ENCODE results near the gene OR9A4. TPM values are rescaled to one million over a fixed set of nuclear protein-coding genes. Genes with fewer than 3 reads are reported as not detected.

OR9A4 gene
- total RNA-seq, 1 experiment from 2014 or later = not detected

- H3K36me3 Mint-ChIP-seq (ENCODE audit: insufficient read depth in 1 of 3, low read depth in 3 of 3) = peaks cover 0 to 8% (median 0%) of the 10 kb centered on the region in 3 experiments; a peak in 2 of 7 replicates
- no CpG with 5 or more reads among the region's 3 CpGs for WGBS (ENCODE audit: extremely low coverage, insufficient read length, low lambda C conversion rate)
- Histone ChIP-seq H3T11ph (ENCODE audit: low read length) (no peak overlapping the region), H3K4me1 (ENCODE audit: insufficient read depth, low read length) (no peaks in the 10 kb centered on the region), H2BK15ac (ENCODE audit: low read depth, low read length) (no peak overlapping the region), H4K8ac (replicated peaks; ENCODE audit: insufficient read length, low read depth, low read length) (no peak overlapping the region), H3K23ac (ENCODE audit: insufficient read length, low read depth, low read length) (no peak overlapping the region), H3K79me2 (ENCODE audit: insufficient read depth, low read length) (no peaks in the 10 kb centered on the region), H2BK20ac (ENCODE audit: low read depth, low read length, poor library complexity, severe bottlenecking) (no peak overlapping the region), H2BK120ac (ENCODE audit: low read depth, low read length, poor library complexity, severe bottlenecking) (no peak overlapping the region), H2BK12ac (ENCODE audit: insufficient read length, low read depth, low read length) (no peak overlapping the region), H3K27ac (ENCODE audit: insufficient read length, low read depth, low read length) (no peak overlapping the region), H2AFZ (ENCODE audit: low read length) (no peak overlapping the region), H2AK5ac (ENCODE audit: insufficient read length, low read length) (no peak overlapping the region), H3K9me3 (ENCODE audit: control insufficient read depth, low read depth, low read length) (no peaks in the 10 kb centered on the region), H3K56ac (ENCODE audit: insufficient read length, low read depth, low read length) (no peak overlapping the region), H3K14ac (ENCODE audit: insufficient read depth, low read length) (no peak overlapping the region), H4K91ac (ENCODE audit: insufficient read length, low read depth, low read length) (no peak overlapping the region), H3K27me3 (ENCODE audit: insufficient read depth, low read length) (no peaks in the 10 kb centered on the region), H3K18ac (ENCODE audit: insufficient read length, low read depth, low read length) (no peak overlapping the region), H3K4me2 (ENCODE audit: insufficient read depth, insufficient read length, low read length) (no peak overlapping the region), H3K4ac (ENCODE audit: low read depth, low read length) (no peak overlapping the region), H4K20me1 (ENCODE audit: control insufficient read depth, insufficient read depth, insufficient read length) (no peaks in the 10 kb centered on the region), H3K9ac (ENCODE audit: extremely low read depth, insufficient read length, low read length) (no peak overlapping the region), H3K79me1 (ENCODE audit: insufficient read depth, low read depth, low read length, poor library complexity, severe bottlenecking) (no peaks in the 10 kb centered on the region), H4K5ac (ENCODE audit: insufficient read length, low read depth, low read length) (no peak overlapping the region), H3K23me2 (ENCODE audit: insufficient read length, low read depth, low read length, poor library complexity, severe bottlenecking) (no peaks in the 10 kb centered on the region), H2BK5ac (ENCODE audit: insufficient read length, low read length) (no peak overlapping the region)
- H3K27me3 Mint-ChIP-seq (ENCODE audit: low read depth) = no peaks in the 10 kb centered on the region
- H3K9me3 Mint-ChIP-seq = peaks cover 10 to 14% of the 10 kb centered on the region in 2 experiments
- H3K4me1 Mint-ChIP-seq = no peaks in the 10 kb centered on the region
- DNase-seq = no peak
- H3K4me3 Mint-ChIP-seq = no peak overlapping the region
- no peak overlapping the region for H3K27ac Mint-ChIP-seq
- TF ChIP-seq CTCF (conservative IDR thresholded peaks at IDR 0.05) = no peak
Measured at GRCh38 chr7:141941075-141941474, 24.9 kb downstream of the OR9A4 start.
